Urothelium cell line (cell line): ENCODE measurements around the gene CCNL2.
"Not testable (repeated sequence)": the region's sequence is repeated elsewhere in the genome, so short reads cannot be mapped to it uniquely, and the experiment has no call there.

Source experiments
- DNase-seq: peaks from one replicate; pipeline ENCODE4 v3.0.0; 2011; ENCODE audit warnings: low spot score, mixed read lengths
- FAIRE-seq: peaks from 2 replicates; lab custom pipeline; 2011; peaks lifted over from hg19 to GRCh38; lab: Jason Lieb, UNC

The CCNL2 gene

DNA sequence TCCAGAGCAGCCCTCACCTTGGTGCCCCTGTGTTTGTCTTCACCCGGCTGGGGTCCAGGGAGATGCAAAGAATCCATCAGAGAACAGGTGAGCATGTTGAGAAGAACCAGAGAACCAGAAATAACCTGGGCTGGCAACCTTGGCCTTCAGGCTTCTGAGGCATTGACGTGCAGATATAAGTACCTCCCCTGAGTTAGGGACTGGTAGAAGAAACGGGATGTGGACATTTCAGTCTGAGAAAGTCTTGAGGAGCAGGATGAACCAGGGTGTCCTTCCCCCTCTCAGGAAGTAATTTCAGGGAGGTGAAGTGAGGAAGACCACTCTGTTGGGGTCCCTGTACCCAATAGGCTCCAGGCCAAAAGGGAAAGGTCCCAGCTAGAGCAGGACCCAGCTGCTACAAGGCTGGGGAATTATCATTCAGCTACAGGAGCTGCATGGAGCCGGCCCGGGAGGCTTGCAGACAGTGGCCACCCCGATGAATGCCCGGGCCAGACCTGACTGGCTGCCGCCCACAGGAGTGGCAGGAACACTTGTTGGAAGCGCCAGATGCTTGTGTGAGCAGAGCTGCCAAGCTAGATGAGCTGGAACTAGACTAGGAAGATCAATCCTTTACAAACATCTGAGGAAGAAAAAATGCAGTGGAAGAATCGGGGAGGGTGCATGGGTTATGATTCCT, 22.4 kb downstream of the CCNL2 start:
- DNase-seq = no peak
- FAIRE-seq = no peak

DNA sequence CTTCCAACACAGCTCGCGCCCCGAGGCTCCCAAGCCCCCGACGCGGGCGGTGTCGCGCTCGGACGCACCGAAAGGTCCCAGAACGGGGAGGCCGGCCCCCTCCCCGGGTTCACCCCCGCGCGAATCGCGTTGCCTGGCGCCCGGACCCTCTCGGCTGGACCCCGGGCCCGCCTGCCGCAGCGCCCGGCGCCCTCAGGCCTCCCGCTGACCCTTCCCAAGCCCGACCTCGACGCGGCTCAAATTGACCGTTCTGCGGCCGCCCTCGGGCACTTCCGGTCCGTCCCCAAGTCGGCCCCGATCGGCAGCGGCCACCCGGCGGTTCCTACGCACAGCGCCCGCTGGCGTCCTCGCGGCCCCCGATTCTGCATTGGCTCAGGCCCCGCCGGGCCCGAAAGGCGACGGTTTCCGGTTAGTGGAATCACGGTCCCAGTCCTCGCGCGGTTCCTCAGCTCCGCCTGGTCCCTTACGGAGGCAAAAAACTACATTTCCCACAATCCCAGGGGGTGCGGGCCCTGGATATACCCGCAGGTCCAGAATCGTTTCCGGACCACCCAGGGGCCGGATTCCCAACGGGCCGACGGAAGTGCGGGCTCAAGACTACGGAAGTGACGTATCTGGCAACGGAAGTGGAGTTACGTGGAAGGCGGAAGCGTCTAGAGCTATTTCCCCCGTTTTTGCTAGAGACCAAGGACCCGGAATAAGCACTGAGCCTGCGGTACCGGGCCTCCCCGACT, 24.0 kb downstream of the CCNL2 start, which contains the start of gene AURKAIP1:
TSS of gene AURKAIP1 (minus strand) at position 279 of the 734 bp plus-strand sequence. CDS start 451 bp downstream, outside the sequence.
- DNase-seq = peak; percentile 97
- peak; percentile 79 for FAIRE-seq

DNA sequence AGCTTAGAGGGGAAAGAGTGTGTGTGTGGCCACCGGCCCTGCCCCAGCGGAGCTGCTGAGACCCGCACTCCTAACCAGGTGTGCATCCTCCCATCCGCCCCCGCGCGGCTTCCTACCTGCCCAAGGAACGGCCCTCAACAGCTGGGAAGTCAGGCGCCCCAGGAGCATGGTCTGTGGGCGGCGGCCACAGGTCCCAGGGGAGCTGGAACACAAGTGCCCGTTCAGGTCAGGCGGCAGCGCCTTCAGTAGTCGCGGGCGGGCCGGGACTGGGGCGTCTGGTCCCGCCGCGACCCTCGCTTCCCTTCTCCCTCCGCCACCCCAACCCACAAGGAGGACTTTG, 24.6 kb downstream of the CCNL2 start:
- no peak for FAIRE-seq
- DNase-seq = no peak

DNA sequence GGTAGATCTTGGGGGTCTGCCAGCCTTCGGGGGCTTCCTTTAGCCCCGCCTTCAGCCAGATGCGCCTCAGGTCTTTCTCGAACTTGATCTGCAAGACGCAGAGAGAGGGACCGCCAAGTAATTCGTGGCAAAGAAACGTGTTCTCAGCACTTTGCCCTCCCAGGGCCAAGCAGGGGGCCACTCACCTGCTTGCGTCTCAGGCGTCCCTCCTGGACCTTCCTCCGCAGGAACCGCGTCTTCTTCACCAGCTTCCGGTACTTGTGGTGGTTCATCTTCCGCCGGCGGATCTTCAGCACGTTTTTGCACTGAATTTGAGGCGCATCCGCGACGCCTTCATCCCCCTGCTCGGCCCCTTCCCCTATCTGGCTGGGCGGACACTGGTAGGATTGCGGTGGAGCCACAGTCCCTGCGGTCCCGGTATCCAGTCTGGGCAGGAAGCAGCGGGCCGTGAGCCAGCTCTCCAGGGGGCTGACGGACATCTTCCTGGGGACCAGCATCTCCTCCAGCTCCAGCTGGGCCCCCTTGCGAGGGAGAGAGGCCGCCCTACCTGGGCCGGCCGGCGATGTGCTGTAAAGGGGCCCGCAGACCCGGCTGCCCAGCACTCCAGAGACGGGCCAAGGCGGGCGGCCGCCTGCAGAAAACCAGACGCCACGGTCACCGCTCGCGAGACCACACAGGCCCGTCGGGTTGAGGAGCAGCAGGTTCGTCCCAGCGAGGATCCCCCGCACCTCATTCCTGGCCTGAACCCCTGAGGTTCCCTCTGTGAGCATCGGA, 25.1 kb downstream of the CCNL2 start:
- FAIRE-seq (no peak), DNase-seq (no peak)

DNA sequence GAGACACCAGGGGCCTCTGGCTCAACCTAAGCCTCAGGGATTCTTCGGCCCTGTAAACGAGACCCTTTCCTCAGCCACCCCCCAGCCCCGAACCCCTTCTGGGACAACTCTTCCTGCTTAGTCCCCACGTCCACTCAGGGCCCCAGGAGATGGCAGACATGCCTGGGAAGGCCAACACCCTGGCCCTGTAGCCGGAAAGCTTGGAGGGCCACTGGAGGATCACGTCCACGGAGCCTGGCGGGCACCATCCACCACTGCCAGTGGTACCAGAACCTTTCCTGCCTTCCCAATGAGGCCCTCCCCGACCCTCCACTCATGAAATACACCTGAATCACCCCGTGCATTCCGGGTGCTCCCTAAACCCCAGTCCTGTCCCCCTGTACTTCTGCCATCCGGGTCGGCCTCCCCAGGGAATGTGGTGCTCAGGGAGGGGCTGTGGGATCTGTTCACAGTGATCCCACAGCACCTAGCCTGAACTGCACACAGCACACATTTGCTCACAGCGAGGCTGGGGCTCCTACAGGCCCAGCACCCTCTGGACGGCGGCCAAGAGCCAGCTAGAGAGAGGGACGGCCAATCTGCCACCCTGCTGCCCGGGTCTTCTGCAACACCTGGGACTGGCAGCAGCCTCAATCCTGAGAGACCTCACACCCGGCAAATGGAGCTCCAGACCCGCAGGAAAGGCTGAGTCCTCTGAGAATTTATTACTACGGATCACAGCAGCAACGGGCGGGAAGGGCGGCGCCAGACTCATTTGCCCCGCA, 25.9 kb downstream of the CCNL2 start:
- DNase-seq (no peak), FAIRE-seq (no peak)

DNA sequence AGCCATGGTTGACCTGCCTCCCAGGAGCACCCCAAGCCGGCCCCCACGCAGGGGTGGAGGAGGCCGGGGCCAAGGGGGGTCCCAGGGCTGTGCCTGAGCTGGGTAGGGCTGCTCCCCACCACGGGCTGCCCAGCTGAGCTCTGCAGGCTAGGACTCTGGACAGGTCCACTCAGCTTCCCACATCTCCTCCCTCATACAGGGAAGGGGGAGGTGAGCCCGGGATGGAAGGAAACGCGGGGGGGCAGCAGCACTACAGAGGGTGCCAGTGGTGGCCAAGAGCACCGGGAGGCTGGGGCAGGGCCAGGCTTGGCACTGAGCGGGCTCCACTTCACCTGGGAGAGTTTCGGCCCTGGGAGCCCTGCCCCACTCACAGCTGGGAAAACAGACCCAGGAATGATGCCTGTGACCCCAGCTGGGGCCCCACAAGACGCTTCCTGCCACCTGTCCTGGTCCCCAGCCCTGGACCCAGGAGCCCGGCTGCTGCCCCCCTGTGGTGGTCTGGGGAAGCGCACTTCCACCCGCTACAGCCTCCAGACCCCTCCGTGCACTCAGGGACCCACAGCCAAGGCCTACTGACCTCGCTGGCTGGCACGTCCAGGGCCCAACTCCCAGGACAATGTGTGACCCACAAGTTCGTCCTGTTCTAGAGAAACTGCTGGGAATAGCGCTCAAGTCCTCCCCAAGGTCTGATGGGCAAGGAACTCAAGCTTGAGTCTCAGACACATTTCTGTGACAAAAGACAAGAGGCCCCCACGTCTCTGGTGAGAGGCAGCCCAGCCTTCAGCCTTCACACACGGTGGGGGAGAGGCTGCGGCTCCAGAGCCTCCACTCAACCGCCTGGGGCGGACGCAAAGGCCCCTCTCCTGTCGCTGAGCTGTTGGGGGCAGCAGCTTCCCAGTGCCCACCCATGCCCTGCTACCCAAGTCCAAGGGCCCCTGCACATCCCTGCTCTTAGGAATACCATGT, 27.1 kb downstream of the CCNL2 start:
- peak; percentile 68 for DNase-seq
- FAIRE-seq = no peak

DNA sequence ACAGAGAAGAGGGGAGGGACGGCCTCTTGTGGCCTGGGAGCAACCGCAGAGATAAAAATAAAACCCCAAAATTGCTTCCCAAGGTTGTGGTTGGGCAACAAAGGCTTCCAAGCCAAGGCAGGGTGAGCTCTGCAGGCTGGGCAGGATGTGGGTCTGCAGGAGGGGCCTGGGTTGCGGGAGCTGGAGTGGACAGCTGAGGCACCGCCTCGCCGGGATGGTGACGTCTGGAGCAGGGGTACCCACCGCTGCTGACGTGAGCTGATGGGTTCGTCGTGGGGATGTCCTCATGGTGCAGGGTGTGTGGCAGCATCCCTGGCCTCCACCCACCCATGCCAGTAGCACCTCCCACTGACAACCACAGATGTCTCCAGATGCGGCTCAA, 27.8 kb downstream of the CCNL2 start:
- no peak for FAIRE-seq
- no peak for DNase-seq

DNA sequence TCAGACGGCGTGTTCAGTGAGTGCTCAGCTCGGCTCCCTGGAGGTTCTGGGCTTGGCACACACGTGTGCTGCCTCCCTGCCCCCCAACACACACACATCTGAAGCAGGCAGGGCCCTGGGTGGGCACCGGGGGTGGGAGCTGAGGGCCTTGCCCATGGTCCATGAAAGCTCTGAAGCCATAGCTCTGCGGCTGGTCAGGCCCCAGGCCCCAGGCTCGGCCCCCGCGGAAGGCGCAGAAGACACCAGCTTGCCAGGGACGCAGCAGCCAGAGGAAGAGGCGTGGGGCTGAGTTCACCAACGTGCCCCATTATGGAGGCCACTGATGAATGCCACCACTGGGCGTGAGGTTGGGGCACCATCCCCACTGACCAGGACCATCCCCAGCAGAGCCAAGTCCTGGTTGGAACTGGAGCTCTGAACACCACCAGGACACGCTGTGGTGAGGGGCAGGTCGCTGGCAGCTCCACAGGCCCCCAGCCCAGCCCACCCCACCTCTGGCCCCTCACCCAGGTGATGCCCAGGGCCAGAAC, 28.3 kb downstream of the CCNL2 start:
- FAIRE-seq (no peak), DNase-seq (no peak)

DNA sequence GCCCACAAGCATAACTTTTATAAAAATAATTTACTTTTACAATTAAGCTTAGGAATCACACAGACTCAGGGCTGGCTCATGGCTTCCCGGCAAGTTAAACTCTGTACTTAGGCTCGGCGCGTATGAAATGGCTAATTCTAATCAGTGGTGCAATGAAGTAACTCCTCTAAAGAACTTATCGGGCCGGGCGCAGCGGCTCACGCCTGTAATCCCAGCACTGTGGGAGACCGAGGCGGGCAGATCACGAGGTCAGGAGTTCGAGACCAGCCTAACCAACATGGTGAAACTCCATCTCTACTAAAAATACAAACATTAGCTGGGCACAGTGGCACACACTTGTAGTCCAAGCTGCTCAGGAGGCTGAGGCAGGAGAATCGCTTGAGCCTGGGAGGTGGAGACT, 29.0 kb downstream of the CCNL2 start:
- DNase-seq, FAIRE-seq: not testable (repeated sequence)

DNA sequence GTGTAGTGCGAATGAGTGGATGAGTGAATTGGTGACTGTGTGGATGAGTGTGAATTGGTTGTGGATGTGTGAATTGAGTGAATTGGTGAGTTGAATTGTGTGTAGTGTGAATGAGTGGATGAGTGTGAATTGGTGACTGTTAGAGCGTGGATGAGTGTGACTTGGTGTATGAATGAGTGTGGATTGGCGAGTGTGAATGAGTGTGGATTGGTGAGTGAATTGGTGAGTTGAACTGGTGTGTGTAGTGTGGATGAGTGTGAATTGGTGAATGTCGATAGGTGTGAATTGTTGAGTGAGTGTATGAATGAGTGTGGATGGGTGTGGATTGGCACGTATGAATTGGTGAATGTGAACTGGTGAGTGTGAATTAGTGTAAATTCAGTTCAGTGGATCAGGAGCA, 31.8 kb downstream of the CCNL2 start:
- FAIRE-seq (peak; percentile 91), DNase-seq (no peak)

DNA sequence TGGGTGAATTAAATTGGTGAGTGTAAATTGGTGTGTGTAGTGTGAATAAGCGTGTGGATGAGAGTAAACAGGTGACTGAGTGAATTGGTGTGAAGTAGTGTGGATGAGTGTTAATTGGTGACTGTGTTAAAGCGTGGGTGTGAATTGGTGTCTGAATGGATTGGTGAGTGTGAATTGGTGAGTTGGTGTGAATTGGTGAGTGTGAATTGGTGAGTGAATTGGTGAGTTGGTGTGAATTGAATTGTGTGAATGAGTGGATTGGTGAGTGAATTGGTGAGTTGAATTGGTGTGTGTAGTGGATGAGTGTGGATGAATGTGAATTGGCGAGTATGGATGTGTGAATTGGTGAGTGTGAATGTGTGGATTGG, 32.5 kb downstream of the CCNL2 start:
- no peak for DNase-seq
- no peak for FAIRE-seq

DNA sequence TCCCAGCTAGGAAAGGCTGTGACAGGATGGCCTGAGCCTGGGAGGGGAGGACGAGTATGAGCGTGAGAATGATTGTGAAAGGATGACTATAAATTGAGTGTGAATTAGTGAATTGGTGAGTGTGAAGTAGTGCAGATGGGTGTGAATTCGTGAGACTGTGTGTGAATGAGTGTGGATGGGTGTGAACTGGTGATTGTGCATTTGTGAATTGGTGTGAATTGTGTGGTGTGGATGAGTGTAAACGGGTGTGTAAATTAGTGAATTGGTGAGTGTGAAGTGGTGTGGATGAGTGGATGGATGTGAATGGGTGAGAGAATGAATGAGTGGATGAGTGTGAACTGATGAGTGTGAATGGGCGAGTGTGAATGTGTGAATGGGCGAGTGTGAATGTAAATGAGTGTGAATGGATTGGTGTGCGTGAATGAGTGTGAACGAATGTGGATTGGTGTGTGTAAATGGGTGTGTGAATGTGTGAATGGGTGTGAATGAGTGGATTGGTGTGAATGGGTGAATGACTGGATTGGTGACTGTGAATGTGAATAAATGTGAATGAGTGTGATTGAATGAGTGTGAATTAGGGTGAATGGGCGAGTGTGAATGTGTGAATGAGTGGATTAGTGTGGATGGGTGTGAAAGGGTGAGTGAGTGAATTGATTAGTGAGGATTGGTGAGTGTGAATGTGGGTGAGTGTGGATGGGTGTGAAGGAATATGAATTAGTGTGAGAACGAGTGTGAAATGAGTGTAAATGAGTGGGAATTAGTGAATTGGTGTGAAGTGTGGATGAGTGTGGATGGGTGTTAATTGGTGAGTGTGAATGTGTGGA, 33.0 kb downstream of the CCNL2 start:
- DNase-seq = no peak
- FAIRE-seq = peak; percentile 66

- DNase-seq = no peak
- FAIRE-seq = no peak
Observed at GRCh38 chr1:1364266-1364665, 34.9 kb downstream of the CCNL2 start.

DNA sequence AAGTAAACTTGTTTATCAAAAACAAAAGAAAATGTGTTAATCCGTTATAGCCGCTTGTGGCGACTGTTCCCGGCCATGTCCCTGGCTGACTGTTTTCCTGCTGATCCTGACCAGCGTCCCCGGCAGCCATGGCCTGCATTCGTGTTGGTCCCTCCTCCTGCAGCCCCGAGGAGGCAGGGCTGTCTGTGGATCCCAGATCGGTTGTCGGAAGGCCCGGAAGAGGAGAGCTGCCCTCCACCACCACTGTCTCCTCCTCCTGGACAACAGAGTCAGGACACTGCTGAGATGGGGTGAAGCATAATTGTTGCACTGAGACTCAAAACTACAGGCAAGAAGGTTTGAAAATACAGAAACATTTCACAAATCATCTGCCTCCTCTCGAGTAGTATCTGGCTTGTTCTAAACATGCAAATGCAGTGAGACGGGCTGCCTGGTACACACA, 37.1 kb downstream of the CCNL2 start:
- FAIRE-seq (no peak), DNase-seq (no peak)

- no peak for FAIRE-seq
- DNase-seq = no peak
Observed at GRCh38 chr1:1361233-1361981, 37.7 kb downstream of the CCNL2 start.

DNA sequence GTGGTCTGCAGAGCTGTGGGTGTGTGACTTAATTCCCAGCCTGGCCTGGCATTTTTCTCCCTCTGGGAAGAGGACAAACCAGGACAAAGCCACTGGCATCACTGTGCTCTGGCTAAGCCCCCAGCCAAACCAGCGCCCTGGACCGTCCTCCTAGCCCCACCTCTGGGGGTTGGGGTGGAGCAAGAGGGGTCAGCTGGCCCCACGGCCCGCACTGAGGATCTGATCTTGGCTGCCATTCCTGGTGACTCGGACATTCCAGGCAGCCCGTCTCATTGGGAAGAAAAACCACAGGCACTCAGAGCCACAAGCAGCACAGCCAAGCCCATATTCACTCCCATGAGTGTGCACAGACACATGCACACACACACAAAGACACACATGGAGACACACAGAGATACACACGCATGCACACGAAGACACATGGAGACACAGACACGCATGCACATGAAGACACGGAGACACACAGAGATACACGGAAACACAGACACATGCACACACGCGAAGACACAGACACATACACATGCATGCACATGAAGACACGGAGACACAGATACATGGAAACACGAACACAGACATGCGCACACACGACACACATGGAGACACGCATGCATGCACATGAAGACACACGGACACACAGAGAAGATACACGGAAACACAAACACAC, 38.5 kb downstream of the CCNL2 start:
- DNase-seq = peak; percentile 83
- FAIRE-seq = peak; percentile 83

DNA sequence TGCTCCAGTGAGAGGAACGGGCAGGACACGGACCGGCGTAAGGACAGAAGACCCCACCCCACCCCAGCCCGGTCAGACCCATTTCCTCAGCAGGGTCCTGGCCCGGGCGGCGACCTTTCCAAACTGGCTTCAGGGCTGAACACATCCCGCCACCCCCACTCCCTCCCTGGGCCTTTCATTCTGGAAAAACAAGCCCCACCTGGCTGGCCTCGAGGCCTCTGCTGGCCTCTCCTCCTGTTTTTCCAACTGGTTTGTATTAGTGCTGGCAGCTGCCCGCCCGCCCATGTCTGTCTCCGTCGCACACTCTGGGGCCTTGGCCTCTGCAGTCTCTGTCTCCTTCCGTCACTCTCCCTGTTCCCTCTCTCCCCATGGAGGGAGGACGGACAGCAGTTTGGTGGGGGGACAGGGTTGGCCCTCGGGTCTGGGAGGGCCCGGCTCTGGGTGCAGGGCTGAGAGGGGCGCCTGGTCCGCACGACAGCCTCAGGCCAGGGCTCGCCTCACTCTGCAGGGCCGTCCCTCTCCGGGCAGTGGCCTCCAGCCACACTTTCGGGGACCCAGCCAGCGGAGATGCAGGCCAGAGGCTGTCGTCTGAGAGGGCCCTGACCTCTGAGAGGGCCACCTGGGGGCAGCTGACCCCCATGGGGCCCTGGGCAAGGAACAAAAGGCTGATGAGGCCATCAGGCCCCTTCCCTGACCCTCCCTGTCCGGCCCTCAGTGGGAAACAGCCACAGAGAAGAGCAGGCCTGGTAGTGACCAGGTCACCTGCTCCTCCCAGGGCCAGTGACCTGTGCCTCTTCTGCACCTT, 39.3 kb downstream of the CCNL2 start:
- DNase-seq = no peak
- no peak for FAIRE-seq
